ENCODE data around the gene VWA1.
A peak's percentile ranks its signal among the peaks of the same experiment; 100 is the strongest.
"Not testable (repeated sequence)": the region's sequence is repeated elsewhere in the genome, so short reads cannot be mapped to it uniquely, and the experiment has no call there.

Gene VWA1

DNA sequence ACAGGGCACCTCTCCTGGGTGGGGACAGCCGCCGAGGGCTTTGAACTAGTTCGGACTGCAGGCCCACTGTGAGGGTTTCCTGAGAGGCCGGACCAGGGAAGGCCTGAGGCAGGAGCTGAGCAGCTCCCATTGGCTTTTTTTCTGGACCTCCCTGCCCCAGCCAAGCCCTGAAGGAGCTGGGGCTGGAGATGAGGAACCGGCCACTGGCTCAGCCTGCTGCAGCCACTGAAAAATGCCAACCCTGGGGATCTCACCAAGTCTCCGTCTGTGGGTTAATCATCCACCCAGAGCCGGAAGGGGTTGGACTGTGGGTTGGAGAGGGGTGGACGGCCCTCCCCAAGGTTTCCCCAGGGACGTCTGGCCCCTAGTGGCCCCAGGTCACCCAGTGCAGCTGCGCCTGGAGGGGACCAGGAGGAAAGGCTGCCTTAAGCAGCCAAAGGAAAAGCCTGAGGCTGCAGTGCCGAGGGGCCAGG is 2.5 kb downstream of the VWA1 start:
- DNase-seq = no peak

DNA sequence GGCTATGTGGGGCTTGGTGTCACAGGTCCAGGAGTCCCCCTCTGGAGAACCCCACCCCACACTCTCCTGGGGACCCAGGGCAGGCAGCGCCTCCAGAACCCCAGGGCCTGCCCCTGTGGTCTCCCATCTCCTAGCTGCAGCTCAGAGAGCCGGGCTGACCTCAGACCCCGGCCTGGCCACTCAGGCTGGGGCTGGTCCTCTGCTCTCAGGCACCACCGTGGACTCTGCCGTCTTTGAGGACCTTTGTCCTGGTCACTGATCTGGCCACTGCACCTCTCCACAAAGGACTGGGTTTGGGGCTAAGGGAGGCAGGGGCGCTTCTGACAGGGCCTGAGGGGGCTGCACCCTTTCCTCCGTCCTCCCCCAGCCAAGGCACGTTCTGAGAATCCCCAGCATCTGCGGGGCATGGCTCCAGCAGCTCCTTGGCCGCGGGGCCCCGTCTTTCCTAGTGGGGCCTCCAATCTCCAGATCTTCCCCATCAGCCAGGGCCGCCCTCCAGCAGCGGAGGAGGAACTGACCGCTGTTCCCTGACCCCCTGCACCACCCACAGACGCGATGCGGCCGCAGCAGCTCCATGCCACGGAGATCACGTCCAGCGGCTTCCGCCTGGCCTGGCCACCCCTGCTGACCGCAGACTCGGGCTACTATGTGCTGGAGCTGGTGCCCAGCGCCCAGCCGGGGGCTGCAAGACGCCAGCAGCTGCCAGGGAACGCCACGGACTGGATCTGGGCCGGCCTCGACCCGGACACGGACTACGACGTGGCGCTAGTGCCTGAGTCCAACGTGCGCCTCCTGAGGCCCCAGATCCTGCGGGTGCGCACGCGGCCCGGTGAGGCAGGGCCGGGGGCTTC is 3.3 kb downstream of the VWA1 start:
- DNase-seq = no peak

DNA sequence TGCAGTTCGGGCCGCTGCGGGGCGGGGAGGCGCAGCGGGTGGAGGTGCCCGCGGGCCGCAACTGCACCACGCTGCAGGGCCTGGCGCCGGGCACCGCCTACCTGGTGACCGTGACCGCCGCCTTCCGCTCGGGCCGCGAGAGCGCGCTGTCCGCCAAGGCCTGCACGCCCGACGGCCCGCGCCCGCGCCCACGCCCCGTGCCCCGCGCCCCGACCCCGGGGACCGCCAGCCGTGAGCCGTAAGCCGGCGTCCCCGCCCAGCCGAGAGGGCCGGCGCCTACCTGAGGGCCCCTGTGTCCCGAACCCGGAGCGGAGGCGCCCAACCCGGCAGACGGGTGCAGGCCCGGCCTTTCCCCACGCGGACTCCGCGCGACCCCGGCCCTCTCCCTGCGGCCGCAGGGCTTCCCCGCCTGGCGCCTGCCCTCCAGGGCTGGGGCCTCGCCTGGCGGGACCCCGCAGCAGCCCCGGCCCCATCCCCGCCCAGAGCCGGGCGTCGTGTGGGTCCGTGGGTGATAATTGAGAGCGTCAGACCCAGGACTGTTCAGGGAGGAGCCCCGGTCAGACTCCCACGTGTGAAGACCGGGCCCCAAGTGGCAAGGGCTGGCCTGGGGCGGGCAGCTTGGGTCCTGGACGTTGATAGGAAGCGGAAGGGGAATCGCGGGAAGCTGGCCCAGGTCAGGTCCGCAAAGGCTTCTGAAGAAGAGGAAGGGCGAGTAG is 4.2 kb downstream of the VWA1 start:
- DNase-seq = no peak

DNA sequence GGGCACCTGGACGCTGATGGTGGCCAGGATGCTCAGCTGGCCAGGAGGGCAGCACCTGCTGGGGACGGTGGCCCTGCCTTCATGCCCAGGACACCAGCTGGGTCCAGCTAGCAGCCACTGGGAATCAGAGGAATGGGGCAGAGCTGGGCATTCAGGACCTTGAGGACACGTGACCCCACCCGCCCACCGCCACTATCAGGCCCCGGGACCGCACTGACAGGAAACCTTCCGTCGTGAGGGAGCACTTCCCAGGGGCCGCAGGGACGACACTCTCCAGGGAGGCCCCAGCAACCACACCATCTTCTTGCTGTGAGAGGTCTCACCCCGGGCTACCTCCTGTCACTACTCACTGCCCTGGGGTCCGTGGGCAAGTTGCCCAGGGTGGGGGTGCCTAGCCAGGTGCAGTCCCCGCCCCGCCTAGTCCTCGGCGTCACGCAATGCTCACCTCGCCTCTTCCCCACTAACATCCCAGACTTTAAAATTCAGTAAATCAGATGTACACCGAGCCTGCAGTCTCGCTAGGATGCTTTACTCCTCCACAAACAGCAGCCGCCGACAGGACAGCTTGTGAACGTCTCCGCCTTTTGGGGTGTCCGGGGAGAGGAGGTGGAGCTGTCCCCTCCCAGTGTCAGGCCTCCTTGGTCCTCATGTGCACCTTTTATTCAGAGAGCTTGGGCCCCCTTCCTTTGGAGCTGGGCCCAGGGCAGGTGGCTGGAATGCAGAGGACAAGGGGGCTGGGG is 4.9 kb downstream of the VWA1 start:
- no peak for DNase-seq

DNA sequence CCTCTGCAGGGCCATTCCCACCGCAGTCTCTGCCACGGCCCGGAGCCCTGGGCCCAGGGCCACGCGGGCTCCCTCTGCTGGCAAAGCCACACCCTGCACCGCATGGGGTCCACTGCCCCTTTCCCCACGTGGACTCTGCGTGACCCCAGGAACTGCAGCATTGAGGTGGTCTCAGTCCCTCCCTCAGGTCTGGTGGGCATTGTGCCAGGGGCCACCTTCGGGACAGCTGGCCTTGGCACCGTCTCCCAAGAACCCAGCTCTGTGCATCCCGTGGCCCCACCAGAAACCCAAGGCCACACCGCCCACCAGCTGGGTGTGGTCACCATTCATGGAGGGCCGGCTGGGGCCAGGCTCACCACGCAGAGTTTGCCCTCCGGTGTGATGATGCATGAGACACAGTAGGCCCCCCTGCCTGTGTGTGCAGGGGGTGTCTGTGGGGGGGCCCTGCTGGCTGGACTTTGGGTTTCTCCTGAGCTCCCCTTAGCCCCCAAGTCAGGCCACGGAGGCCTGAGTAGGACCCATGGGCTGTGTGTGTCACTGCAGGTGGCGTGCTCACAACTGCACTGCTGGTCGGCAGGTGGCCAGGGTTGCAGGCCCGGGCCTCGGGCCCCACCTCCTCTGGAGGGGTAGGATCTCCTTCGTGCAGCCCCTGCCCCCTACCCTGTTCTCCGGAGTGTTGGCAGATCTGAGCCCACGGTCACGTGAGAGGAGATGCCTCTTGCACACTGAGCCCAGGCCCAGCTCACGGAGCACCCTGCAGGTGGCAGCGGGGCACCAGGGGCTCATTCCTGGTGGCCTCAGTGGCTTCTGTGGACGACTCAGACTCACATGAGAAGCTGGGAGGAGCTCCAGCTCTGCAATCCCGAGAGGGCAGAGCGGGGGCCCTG is 5.8 kb downstream of the VWA1 start:
- no peak for DNase-seq

DNA sequence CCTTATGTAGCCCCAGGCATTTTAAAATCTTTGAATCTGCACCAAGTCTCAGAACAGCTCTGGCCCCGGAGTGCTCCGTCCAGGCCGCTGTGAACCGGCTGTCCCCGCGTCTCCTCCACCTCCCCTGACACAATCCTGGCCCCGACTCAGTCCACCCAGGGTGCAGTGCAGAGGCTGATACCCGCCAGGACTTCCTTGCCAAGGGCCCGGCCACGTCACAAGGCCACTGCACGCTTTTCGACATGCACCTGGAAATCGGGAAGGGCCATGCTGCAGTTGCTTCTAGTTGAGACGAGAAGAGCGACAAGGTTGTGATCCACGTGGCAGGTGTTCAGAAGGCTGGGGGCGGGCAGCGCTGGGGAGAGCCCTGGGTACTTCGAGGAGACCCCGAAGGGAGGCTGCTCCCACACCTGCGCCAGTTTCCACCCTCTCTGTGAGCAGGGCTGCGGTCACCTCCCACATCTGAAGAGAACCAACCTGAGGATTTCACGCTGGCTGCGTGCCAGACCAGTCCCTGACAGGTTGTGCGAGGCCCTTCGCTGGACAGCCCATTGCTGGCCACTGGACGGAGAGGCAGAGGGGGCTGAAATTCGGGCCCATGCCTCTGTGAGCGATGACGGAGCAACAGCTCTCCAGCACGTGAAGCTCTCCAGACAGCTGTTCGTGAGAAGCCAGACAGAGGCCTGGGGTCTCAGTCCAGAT is 6.7 kb downstream of the VWA1 start:
- DNase-seq = no peak

DNA sequence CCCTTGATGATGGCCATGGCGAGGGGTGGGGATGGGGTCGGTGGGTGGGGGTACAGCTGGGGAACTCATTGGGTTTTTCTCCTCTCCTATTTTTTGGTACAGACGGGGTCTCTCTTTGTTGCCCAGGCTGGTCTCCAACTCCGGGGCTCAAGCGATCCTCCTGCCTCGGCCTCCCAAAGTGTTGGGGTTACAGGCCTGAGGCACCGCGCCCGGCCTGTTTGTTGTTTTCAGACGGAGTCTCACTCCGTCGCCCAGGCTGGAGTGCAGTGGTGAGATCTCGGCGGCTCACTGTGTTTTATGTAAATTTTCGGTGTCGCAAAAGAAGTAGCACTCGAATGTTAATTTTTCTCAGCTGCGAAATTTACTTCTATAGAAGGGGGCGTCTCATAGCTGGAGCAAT is 11.1 kb downstream of the VWA1 start:
- DNase-seq = not testable (repeated sequence)

DNA sequence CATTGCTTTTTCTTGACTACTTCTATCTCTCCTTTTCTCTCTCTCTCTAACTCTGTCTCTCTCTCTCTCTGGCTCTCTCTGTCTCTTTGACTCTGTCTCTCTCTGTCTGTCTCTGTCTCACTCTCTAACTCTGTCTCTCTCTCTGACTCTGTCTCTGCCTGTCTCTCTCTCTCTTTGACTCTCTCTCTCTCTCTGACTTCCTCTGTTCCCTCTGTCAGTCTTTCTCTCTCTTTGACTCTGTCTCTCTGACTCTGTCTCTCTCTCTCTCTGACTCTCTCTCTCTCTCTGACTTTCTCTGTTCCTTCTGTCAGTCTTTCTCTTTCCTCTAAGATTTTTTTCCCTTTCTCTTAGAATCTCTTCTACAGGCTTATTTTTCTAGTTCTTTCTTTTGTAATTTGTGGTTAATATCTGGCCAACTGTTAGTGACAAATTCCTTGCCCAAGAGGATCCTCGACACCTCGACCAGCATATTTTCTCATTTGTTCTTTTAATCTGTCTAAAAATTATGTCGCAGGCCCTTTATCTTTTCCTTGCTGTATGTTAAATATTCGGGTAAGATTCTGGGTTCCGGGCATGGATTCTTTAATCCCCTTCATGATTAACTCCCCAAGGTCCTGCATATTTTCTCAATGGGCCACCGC is 13.7 kb downstream of the VWA1 start, which contains the start of gene ATAD3C:
TSS of gene ATAD3C (plus strand) at position 591 of the 641 bp plus-strand sequence. CDS start 995 bp downstream, outside the sequence.
- DNase-seq = no peak

DNA sequence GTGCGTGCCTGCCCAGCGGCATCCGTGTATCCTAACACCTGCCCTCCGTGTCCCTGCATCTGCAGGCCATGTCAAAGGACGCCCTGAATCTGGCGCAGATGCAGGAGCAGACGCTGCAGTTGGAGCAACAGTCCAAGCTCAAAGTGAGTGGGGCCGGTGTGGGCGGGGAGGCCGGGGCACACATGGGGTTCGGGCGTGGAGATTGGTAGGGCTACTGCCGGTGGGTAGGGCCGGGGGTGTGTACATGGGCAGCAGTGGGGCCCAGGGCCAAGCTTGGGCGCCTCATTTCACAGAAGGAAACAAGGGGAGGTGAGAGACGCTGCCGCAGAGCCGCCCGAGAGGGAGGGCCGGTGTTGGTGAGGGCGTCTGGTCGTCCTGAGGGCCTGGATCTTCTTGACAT is 15.1 kb downstream of the VWA1 start:
- not testable (repeated sequence) for DNase-seq

DNA sequence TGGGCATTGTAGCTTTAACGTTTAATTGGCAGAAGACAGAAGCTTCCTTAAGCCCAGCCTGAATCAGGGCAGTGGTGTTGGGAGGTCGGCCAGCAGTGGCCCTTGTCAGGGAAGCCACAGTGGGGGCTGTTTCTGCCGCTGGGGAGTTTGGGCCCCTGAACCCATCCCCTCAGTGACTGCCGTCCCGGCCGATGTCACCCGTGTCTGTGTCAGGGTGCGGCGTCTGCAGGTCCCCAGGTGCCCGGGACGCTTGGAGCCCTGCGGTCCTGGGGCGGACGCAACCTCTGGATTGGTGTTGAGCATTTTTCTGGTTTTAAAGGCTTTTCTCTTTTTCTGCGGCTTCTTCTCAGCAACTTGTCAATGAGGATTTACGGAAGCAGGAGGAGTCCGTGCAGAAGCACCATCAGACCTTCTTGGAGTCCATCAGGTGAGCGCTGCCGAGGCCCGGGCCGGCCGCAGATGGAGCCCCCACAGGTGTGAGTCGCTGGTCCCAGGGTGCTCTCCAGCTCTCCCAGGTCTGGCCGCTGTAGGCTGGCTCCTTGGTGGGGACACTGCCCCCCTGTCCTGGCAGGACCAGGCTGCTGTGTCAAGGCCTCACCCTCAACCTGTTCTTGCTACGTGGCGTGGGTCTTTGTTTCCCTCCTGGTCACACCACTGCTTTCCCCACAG is 16.3 kb downstream of the VWA1 start:
- no peak for DNase-seq

DNA sequence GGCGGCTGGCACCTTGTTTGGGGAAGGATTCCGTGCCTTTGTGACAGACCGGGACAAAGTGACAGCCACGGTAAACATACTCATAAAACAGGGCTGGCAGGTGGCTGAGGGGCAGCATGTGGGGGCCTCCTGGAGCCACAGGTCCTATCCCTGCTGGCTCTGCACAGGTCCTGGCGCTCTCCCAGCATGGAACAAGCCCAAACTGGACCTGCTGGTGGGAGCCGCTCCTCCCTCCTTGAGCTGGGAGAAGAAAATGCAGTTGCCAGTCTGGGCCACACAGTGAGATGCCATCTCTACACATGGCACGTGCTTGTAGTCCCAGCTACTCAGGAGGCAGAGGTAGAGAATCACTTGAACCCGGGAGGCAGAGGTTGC is 16.9 kb downstream of the VWA1 start:
- peak; percentile 27 for DNase-seq

DNA sequence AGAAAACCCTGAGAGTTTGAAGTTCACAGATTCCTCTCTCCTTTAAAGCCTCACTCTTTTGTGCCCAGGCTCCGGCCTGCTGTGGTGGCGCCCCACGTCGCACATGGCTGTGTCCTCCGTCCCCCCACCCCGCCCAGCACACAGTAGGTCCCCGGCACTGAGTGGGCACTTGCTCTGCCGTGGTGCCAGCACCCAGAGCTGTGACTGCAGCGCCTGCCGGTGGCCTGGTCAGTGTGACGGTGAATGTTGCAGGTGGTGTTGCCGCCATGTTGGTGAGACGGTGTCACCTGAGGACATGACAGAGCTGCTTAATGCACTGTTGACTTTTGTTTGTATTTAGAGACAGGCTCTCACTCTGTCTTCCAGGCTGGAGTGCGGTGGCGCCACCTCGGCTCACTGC is 17.4 kb downstream of the VWA1 start:
- no peak for DNase-seq

DNA sequence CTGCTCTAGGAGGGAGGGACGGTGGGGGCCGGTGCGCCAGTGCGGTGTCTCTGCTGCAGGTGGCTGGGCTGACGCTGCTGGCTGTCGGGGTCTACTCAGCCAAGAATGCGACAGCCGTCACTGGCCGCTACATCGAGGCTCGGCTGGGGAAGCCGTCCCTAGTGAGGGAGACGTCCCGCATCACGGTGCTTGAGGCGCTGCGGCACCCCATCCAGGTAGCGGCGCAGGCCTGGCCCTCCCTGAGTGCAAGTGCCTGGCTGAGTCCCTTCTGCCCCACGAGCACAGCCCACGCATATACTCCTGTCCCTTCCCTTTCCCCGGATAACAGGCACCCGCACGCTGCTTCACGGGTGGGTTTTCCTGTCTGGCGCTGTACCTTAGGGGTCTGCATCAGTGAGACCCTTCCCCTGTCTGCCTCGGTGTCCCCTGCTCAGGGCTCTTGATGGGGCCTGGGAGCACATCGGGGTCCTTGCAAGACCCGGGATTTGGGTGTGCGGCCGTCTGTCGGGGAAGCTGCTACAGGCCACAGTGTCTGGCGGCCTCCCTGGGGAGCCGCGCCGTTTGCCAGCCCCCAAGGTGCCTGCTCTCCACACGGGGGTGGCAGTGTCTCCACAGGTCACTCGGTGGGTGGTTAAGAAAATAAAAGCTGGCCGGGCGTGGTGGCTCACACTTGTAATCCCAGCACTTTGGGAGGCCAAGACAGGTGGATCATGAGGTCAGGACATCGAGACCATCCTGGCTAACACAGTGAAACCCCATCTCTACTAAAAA is 19.0 kb downstream of the VWA1 start:
- not testable (repeated sequence) for DNase-seq

DNA sequence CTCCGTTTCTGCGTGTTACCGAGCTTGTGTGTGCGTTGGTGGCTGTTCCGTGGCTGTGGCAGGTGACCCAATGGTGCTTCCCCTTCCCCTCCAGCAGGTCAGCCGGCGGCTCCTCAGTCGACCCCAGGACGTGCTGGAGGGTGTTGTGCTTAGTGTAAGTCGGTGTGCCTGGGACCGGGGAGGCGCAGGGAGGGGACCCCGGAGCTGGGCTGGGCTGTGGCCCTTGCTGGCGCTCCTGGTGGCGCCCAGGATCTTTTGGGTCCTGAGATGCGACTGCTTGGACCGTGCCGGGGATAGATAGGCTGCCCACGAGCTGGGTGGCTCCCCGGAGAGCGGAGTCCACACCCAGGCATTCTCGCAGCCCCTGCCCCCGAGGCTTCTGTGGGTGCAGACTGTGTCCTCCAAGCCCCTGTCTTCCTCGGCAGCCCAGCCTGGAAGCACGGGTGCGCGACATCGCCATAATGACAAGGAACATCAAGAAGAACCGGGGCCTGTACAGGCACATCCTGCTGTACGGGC is 19.9 kb downstream of the VWA1 start:
- DNase-seq = no peak

DNA sequence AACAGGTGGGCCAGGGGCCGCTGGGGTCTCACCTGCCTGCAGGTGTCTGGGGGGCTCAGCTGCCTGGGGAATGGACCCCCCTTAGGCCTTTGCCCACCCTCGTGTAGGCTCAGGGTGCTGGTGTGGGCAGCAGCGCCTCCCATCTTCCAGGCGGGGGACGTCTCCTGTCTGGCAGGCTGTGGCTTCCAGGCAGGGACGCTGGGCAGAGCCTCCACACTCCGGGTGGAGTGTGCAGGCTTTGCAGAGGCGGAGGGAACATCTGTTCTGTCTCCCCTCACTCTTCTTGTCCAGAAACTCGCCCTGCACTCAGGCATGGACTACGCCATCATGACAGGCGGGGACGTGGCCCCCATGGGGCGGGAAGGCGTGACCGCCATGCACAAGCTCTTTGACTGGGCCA is 20.4 kb downstream of the VWA1 start:
- not testable (repeated sequence) for DNase-seq

DNA sequence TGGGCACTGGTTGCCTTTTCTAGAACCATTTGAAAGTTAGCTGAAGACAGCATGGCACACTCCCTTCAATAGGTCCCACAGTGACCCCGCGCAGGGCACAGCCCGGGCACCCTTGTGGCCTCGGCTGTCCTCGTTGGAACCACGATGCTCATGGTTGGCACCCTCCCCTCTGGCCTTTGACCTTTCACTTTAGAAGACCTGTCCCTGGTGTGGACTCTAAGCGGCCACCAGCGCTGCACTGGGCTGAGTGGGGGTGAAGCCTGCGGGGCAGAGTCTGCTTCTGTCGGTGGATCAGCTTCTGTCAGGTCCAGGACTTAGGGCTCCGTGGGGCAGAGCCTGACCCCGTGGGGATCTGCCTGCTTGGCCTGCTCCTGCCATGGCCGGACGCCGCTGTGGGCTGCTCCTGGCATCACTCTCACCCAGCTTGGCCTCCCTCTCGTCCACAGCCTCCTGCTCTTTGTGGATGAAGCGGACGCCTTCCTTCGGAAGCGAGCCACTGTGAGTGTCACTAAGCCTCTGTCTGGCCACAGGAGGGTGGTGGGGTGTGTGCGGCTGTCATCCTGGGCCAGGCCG is 21.3 kb downstream of the VWA1 start:
- not testable (repeated sequence) for DNase-seq

DNA sequence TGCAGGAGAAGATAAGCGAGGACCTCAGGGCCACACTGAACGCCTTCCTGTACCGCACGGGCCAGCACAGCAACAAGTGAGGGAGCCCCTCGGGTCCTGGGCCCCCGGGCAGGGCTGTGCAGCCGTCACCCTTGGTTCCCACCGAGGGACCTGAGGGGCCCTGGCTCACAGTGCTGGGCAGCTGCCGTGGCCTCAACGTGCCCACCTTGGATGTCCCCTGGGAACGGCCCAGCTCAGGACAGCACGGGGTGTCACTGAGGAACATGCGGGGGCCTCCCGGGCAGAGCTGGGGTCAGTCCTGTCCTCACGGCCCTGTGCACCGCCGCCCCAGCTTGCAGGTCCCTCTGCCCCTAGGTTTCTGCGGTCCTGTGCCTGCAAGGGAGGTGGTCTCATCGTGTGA is 23.7 kb downstream of the VWA1 start:
- not testable (repeated sequence) for DNase-seq

DNA sequence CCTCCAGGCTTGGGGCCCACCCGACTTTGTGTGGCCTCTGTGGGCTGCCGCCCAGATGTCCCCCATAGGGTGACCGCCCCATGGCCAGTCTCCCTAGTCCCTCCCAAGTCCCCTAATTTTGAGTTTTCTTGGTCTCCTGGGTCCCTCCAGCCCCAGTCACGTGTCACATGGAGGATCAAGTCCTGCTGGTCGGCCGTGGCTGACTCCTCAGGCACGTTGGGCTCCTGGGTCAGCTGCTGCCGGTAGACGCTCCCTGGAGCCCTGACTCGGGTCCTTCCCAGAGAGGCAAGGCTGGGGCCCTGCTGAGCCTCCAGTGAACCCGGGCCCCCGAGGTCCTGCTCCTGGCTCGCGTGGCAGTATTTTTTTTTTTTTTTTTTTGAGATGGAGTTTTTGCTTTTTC is 24.2 kb downstream of the VWA1 start:
- not testable (repeated sequence) for DNase-seq

DNA sequence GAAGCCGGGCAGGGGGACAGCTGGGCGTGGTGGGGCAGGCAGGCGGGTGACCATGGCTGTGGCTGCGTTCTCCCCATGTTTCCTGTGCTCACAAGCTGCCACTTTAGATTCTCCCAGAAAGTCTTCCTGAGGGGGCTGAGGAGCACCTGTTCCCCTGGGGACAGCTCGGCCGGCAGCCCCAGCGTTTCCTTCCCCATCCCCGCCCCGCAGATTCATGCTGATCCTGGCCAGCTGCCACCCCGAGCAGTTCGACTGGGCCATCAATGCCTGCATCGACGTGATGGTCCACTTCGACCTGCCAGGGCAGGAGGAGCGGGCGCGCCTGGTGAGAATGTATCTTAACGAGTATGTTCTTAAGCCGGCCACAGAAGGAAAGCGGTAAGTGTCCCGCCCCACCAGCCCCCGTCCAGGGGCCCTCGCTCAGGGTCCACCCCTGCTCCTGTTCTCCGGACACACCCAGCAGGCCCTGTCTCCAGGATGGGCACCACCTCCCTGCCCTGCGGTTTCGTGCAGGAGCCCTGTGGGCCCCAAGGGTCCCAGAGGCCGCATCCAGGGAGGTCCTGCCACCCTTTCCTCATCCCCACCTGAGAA is 25.1 kb downstream of the VWA1 start:
- DNase-seq = no peak

Data from NCI-H1105 (cell line).